Suprapubic skin (tissue), 4 donors: ENCODE results near the gene STK40. TPM values are rescaled to one million over a fixed set of nuclear protein-coding genes. Genes with fewer than 3 reads are reported as not detected.
A peak's percentile ranks its signal among the peaks of the same experiment; 100 is the strongest.

Experiments used
- DNase-seq, 2 donors: peaks; one replicate each; pipeline ENCODE4 v3.0.0-alpha.2; 2019; ENCODE audit warnings: low spot score in 2 of 2
- H3K27ac ChIP-seq: fragments of 200-600 bp; sonication (generic); one replicate; pipeline ENCODE4 v1.5.1; 2019
- H3K27me3 ChIP-seq: fragments of 200-600 bp; sonication (generic); one replicate; pipeline ENCODE4 v1.5.1; 2019
- H3K36me3 ChIP-seq: fragments of 200-600 bp; sonication (generic); one replicate; pipeline ENCODE4 v1.5.1; 2019
- H3K4me1 ChIP-seq: fragments of 200-600 bp; sonication (generic); one replicate; pipeline ENCODE4 v1.5.1; 2019
- H3K4me3 ChIP-seq: fragments of 200-600 bp; sonication (generic); one replicate; pipeline ENCODE4 v1.5.1; 2019; ENCODE audit warnings: mild to moderate bottlenecking
- H3K9me3 ChIP-seq: fragments of 200-600 bp; sonication (generic); one replicate; pipeline ENCODE4 v1.5.1; 2019
- EP300 ChIP-seq: sonication (generic); formaldehyde crosslinking; IDR thresholded peaks from one replicate; pipeline ENCODE4 v1.6.1; 2017; ENCODE audit warnings: antibody characterized with exemption
- POLR2A ChIP-seq, 2 donors: fragments of 450-650 bp; IDR thresholded peaks; one replicate each; pipeline ENCODE4 v1.6.1; 2017; ENCODE audit warnings: antibody characterized with exemption in 2 of 2, mild to moderate bottlenecking in 2 of 2, moderate library complexity in 2 of 2
- POLR2AphosphoS5 ChIP-seq, 3 donors: sonication (generic); formaldehyde crosslinking; IDR thresholded peaks; one replicate each; pipeline ENCODE4 v1.6.1; 2017; ENCODE audit warnings: antibody characterized with exemption in 3 of 3
- WGBS: methylation state at CpG from one replicate; pipeline ENCODE4 v1.1.5; 2018; 5-methylcytosine and 5-hydroxymethylcytosine counted together
- total RNA-seq, 4 donors: library from RNA; depleted of rRNA; stranded (reverse); fragments of >200 nt; gene quantifications; one replicate each; pipeline ENCODE4 v1.1.0, GENCODE V29; 2016
- TF ChIP-seq, protein P1 (sequence below), 2 donors: fragments of 200-600 bp in 1 of 2; fragments of 450-650 bp in 1 of 2; sonication (generic) in 1 of 2; IDR thresholded peaks; one replicate each; pipeline ENCODE4 v1.5.1; 2016 to 2019; ENCODE audit warnings: antibody characterized with exemption in 2 of 2, mild to moderate bottlenecking in 1 of 2, moderate library complexity in 1 of 2

The STK40 gene
- total RNA-seq, 4 donors from 2014 or later, result 29.0 to 69.5 (median 51.8) TPM

GRCh38 chr1:36402504-36402890 lies 16.8 kb upstream of the STK40 start:
- WGBS, result 90% methylated on average over 4 of the region's 4 CpGs
- DNase-seq, result no peak
- Histone ChIP-seq H3K4me3 (no peak overlapping the region), H3K27me3 (no peaks in the 10 kb centered on the region), H3K9me3 (no peaks in the 10 kb centered on the region), H3K36me3 (no peaks in the 10 kb centered on the region), H3K4me1 (peaks cover 16% of the 10 kb centered on the region), H3K27ac (no peak overlapping the region)
- no peak for TF ChIP-seq POLR2AphosphoS5 (IDR thresholded peaks at IDR 0.05)

- Histone ChIP-seq H3K36me3 (no peaks in the 10 kb centered on the region), H3K27ac (peak overlapping the region; percentile 68), H3K9me3 (no peaks in the 10 kb centered on the region), H3K27me3 (no peaks in the 10 kb centered on the region), H3K4me3 (peak overlapping the region; percentile 35), H3K4me1 (peaks cover 20% of the 10 kb centered on the region)
- 95% methylated on average over 6 of the region's 12 CpGs for WGBS
- no peak for DNase-seq
- TF ChIP-seq, protein P1, sequence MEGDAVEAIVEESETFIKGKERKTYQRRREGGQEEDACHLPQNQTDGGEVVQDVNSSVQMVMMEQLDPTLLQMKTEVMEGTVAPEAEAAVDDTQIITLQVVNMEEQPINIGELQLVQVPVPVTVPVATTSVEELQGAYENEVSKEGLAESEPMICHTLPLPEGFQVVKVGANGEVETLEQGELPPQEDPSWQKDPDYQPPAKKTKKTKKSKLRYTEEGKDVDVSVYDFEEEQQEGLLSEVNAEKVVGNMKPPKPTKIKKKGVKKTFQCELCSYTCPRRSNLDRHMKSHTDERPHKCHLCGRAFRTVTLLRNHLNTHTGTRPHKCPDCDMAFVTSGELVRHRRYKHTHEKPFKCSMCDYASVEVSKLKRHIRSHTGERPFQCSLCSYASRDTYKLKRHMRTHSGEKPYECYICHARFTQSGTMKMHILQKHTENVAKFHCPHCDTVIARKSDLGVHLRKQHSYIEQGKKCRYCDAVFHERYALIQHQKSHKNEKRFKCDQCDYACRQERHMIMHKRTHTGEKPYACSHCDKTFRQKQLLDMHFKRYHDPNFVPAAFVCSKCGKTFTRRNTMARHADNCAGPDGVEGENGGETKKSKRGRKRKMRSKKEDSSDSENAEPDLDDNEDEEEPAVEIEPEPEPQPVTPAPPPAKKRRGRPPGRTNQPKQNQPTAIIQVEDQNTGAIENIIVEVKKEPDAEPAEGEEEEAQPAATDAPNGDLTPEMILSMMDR (IDR thresholded peaks at IDR 0.05), result no peak
- TF ChIP-seq POLR2AphosphoS5 (IDR thresholded peaks at IDR 0.05) (no peak), EP300 (no peak), POLR2A (IDR thresholded peaks at IDR 0.05) (no peak)
Measured at GRCh38 chr1:36401602-36402503, 16.1 kb upstream of the STK40 start.

- TF ChIP-seq POLR2A (IDR thresholded peaks at IDR 0.05) (peak in 1 of 2 donors; percentile 57), POLR2AphosphoS5 (IDR thresholded peaks at IDR 0.05) (peak in 2 of 3 donors; percentile 45 to 51), EP300 (no peak)
- TF ChIP-seq, protein P1 (IDR thresholded peaks at IDR 0.05), result no peak
- Histone ChIP-seq H3K36me3 (no peaks in the 10 kb centered on the region), H3K27me3 (no peaks in the 10 kb centered on the region), H3K4me3 (peak overlapping the region; percentile 35), H3K4me1 (peaks cover 27% of the 10 kb centered on the region), H3K9me3 (no peaks in the 10 kb centered on the region), H3K27ac (peak overlapping the region; percentile 68)
- peak; percentile 89 to 93 for DNase-seq
- 52% methylated on average over 5 of the region's 22 CpGs for WGBS
Measured at GRCh38 chr1:36400825-36401601, 15.3 kb upstream of the STK40 start.

- H3K27ac ChIP-seq, result peak overlapping the region; percentile 55
- no peaks in the 10 kb centered on the region for H3K36me3 ChIP-seq
- H3K4me3 ChIP-seq, result peak overlapping the region; percentile 35
- H3K27me3 ChIP-seq, result no peaks in the 10 kb centered on the region
- no peaks in the 10 kb centered on the region for H3K9me3 ChIP-seq
- DNase-seq, result no peak
- H3K4me1 ChIP-seq, result peaks cover 27% of the 10 kb centered on the region
- TF ChIP-seq POLR2A (IDR thresholded peaks at IDR 0.05) (no peak), POLR2AphosphoS5 (IDR thresholded peaks at IDR 0.05) (no peak), EP300 (no peak)
- WGBS, result 70% methylated on average over 7 of the region's 10 CpGs
Measured at GRCh38 chr1:36400514-36400824, 14.7 kb upstream of the STK40 start.

DNA sequence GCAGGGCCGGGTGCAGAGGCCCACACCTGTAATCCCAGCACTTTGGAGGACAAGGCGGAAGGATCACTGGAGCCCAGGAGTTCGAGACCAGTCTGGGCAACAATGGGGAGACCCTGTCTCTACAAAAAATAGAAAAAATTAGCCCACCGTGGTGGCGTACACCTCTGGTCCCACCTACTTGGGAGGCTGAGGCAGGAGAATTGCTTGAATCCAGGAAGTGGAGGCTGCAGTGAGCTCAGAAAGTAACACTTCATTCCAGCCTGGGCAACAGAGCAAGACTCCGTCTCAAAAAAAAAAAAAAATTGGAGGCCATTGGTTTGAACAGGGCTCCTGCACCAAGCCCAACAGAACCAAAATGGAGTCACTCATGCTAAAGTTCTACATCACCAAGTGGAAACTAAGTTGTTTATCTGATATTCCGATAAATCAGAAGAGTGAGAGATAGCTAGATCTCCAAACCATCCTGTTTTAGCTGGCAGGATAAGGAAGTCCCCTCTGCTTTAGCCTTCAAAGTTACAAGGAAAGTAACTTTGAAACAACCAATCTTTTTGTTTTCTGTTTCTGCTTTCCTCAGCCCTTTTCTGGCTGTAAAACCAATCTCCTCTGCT lies 12.8 kb upstream of the STK40 start:
- Histone ChIP-seq H3K4me1 (peaks cover 27% of the 10 kb centered on the region), H3K9me3 (no peaks in the 10 kb centered on the region), H3K27me3 (no peaks in the 10 kb centered on the region), H3K4me3 (peak overlapping the region; percentile 80), H3K36me3 (peaks cover 4% of the 10 kb centered on the region), H3K27ac (peak overlapping the region; percentile 92)
- no peak for DNase-seq
- TF ChIP-seq POLR2AphosphoS5 (IDR thresholded peaks at IDR 0.05), result no peak
- TF ChIP-seq, protein P1 (IDR thresholded peaks at IDR 0.05), result no peak
- TF ChIP-seq EP300, result no peak
- no peak for TF ChIP-seq POLR2A (IDR thresholded peaks at IDR 0.05)
- 79% methylated on average over 7 of the region's 7 CpGs for WGBS
